Right atrium auricular region (tissue), 2 donors: ENCODE data around the gene MT1X. TPM values are rescaled to one million over a fixed set of nuclear protein-coding genes. Genes with fewer than 3 reads are reported as not detected.

ENCODE experiments used
- DNase-seq: peaks from one replicate; pipeline ENCODE4 v3.0.0-alpha.2; 2019; ENCODE audit warnings: low spot score
- H3K27ac ChIP-seq, 2 donors: fragments of 200-600 bp; sonication (generic); 1 replicate in 1 of 2; 2 replicates in 1 of 2; pipeline ENCODE4 v1.5.1; 2016 to 2019
- H3K27me3 ChIP-seq, 2 donors: fragments of 200-600 bp; sonication (generic); one replicate each; pipeline versions ENCODE4 v1.5.1 to v1.6.0; 2017 to 2019
- H3K36me3 ChIP-seq: fragments of 200-600 bp; sonication (generic); one replicate; pipeline ENCODE4 v1.5.1; 2016
- H3K4me1 ChIP-seq, 2 donors: fragments of 200-600 bp; sonication (generic); one replicate each; pipeline versions ENCODE4 v1.5.1 to v1.6.0; 2017 to 2019
- H3K4me3 ChIP-seq, 2 donors: fragments of 200-600 bp; sonication (generic); 1 replicate in 1 of 2; 2 replicates in 1 of 2; pipeline ENCODE4 v1.5.1; 2017 to 2019; ENCODE audit warnings: mild to moderate bottlenecking in 1 of 2, moderate library complexity in 1 of 2
- H3K9me3 ChIP-seq, 2 donors: fragments of 200-600 bp; sonication (generic); one replicate each; pipeline ENCODE4 v1.5.1; 2019
- total RNA-seq, 2 donors: library from RNA; depleted of rRNA; stranded (reverse); fragments of >200 nt; gene quantifications; one replicate each; pipeline ENCODE4 v1.1.0, GENCODE V29; 2016
- TF ChIP-seq, protein P1 (sequence below), 2 donors: fragments of 200-600 bp; sonication (generic); IDR thresholded peaks; one replicate each; pipeline ENCODE4 v1.5.1; 2019; ENCODE audit warnings: antibody characterized with exemption in 2 of 2

The MT1X gene
- total RNA-seq, 2 donors from 2014 or later = 193 to 287 TPM

DNA sequence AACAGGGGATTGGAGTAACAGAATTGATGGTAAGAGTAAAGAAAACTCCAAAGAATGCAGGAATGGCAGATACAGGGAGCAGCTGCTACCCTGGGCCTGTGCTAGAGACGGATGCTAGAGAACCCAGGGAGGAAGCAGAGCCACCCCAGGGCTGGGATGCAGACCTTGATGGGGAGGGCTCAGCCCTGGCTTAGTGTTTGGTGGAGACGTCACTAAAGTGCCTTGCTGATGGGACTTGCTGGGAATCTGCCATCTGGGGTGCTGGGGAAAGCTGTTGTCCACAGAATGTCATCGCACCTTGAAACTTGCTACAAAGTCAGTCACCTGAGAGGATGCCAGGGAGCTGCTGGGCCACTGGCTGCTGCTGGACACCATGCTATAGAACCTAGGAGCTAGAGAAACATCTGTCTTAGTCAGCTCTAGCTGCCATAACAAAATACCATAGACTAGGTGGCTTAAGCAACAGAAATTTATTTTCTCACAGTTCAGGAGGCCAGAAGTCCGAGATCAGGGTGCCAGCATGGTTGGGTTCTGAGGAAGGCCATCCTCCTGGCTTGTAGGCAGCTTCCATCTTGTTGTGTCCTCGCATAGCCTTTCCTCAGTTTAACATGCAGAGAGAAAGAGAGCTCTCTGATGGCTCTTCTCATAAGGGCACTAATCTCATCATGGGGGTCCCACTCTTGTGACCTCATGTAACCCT is 15.3 kb downstream of the MT1X start:
- Histone ChIP-seq H3K9me3 (no peaks in the 10 kb centered on the region), H3K27ac (no peak overlapping the region), H3K4me1 (peaks cover 0 to 3% of the 10 kb centered on the region in 2 donors), H3K4me3 (no peak overlapping the region), H3K36me3 (no peaks in the 10 kb centered on the region), H3K27me3 (no peaks in the 10 kb centered on the region)
- no peak for DNase-seq
- TF ChIP-seq, protein P1, sequence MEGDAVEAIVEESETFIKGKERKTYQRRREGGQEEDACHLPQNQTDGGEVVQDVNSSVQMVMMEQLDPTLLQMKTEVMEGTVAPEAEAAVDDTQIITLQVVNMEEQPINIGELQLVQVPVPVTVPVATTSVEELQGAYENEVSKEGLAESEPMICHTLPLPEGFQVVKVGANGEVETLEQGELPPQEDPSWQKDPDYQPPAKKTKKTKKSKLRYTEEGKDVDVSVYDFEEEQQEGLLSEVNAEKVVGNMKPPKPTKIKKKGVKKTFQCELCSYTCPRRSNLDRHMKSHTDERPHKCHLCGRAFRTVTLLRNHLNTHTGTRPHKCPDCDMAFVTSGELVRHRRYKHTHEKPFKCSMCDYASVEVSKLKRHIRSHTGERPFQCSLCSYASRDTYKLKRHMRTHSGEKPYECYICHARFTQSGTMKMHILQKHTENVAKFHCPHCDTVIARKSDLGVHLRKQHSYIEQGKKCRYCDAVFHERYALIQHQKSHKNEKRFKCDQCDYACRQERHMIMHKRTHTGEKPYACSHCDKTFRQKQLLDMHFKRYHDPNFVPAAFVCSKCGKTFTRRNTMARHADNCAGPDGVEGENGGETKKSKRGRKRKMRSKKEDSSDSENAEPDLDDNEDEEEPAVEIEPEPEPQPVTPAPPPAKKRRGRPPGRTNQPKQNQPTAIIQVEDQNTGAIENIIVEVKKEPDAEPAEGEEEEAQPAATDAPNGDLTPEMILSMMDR (IDR thresholded peaks at IDR 0.05) = no peak

DNA sequence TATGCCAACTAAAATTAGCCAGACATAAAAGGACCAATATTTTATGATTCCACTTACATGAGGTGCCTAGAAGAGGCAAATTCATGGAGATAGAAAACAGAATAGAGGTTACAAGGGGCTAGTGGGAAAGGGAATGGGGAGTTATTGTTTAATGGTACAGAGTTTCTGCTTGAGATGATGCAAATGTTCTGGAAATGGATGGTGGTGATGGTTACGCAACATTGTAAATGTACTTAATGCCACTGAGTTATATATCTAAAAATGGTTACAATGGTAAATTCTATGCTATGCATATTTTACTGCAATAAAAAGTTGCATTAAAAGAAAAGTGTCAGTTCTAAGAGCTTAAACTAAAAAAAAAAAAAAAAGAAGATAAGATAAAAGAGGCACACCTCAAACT is 17.9 kb downstream of the MT1X start:
- Histone ChIP-seq H3K4me3 (no peak overlapping the region), H3K27me3 (no peaks in the 10 kb centered on the region), H3K4me1 (peaks cover 0 to 3% of the 10 kb centered on the region in 2 donors), H3K9me3 (no peaks in the 10 kb centered on the region), H3K36me3 (no peaks in the 10 kb centered on the region), H3K27ac (no peak overlapping the region)
- no peak for DNase-seq
- TF ChIP-seq, protein P1 (IDR thresholded peaks at IDR 0.05) = no peak

DNA sequence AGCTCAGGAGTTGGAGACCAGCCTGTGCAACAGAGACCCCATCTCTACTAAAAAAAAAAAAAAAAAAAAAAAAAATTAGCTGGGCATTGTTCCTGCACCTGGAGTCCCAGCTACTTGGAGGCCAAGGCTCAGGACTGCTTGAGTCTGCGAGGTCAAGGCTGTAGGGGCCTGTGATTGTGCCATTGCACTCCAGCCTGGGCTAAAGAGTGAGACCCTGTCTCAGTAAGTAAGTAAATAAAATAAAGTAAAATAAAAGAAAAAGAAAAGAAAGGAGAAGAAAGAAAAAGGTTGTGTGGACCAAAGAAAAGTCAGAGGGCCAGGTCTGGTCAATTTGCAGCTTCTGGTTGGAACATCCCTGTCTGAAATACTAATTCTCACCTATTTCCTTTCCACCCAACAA is 18.4 kb downstream of the MT1X start:
- TF ChIP-seq, protein P1 (IDR thresholded peaks at IDR 0.05) = no peak
- H3K27ac ChIP-seq = no peak overlapping the region

DNA sequence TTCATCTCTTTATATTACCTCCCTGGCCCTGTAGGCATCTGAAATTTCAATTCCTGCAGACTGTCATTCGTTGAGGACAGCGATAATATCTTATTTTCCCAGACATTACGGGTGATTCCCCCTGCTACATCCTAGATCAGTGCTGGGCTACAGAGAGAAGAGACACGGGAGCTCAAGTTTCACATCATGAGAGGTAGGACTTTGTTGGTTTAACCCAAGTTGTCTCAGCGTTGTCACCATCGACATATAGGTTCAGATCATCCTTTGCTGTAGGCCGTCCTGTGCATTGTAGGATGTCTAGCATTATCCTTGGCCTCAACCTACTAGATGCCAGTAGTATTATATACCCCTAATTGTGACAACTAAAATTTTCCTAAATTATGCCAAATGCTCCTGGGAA is 19.3 kb downstream of the MT1X start:
- Histone ChIP-seq H3K27ac (no peak overlapping the region), H3K36me3 (no peaks in the 10 kb centered on the region), H3K27me3 (no peaks in the 10 kb centered on the region), H3K9me3 (no peaks in the 10 kb centered on the region), H3K4me1 (peaks cover 0 to 3% of the 10 kb centered on the region in 2 donors), H3K4me3 (no peak overlapping the region)
- TF ChIP-seq, protein P1 (IDR thresholded peaks at IDR 0.05) = no peak
- DNase-seq = no peak

More for the DNA sequence above, 18.4 kb downstream of the MT1X start:
- Histone ChIP-seq H3K4me1 (peaks cover 0 to 3% of the 10 kb centered on the region in 2 donors), H3K27me3 (no peaks in the 10 kb centered on the region), H3K4me3 (no peak overlapping the region), H3K36me3 (no peaks in the 10 kb centered on the region), H3K9me3 (no peaks in the 10 kb centered on the region)
- DNase-seq = peak; percentile 38

DNA sequence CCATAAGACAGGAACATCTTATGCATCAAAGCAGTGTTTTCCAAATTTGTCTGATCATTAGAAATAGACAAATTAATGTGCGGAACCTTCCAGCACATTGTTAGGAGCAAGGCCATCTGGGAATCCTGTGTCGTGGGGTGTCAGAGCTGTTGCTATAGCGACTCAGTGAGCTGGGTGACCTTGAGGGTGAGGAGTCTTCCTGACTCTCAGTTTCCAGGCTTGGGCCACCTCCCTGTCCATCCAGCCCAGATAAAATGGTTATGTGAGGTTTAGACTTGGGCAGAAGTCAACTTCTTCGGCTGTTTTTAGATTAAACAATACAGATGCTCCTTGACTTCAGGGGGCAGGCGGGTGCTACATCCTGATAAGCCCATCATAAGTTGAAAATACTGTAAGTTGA is 20.6 kb downstream of the MT1X start:
- TF ChIP-seq, protein P1 (IDR thresholded peaks at IDR 0.05) = no peak
- Histone ChIP-seq H3K4me1 (peaks cover 0 to 3% of the 10 kb centered on the region in 2 donors), H3K27me3 (no peaks in the 10 kb centered on the region), H3K36me3 (no peaks in the 10 kb centered on the region), H3K9me3 (no peaks in the 10 kb centered on the region), H3K27ac (no peak overlapping the region), H3K4me3 (no peak overlapping the region)
- DNase-seq = no peak
